ENCODE measurements around the gene AGXT.

Gene AGXT

GRCh38 chr2:240833724-240834285 is 34.8 kb upstream of the AGXT start:
- no peak for DNase-seq (ENCODE audit: extremely low spot score)
- TF ChIP-seq FOXM1 (IDR thresholded peaks at IDR 0.05; ENCODE audit: borderline replicate concordance) (no peak), ZNF384 (IDR thresholded peaks at IDR 0.05) (no peak), ARNT (IDR thresholded peaks at IDR 0.05) (no peak), CTBP1 (IDR thresholded peaks at IDR 0.05; ENCODE audit: borderline replicate concordance) (no peak), FOXA1 (IDR thresholded peaks at IDR 0.05) (no peak), ELF4 (IDR thresholded peaks at IDR 0.05) (no peak), L3MBTL2 (conservative IDR thresholded peaks at IDR 0.05) (no peak), SUZ12 (IDR thresholded peaks at IDR 0.05) (no peak), SP1 (IDR thresholded peaks at IDR 0.05) (no peak)
- ChIA-PET CTCF (no interaction called here), POLR2A (no interaction called here)

- CTCF ChIA-PET: no interaction called here
- POLR2A ChIA-PET: no interaction called here
- no peak for TF ChIP-seq PKNOX1 (IDR thresholded peaks at IDR 0.05)
- no peak for TF ChIP-seq TARDBP (IDR thresholded peaks at IDR 0.05)
- TF ChIP-seq CTBP1 (IDR thresholded peaks at IDR 0.05; ENCODE audit: borderline replicate concordance): no peak
- no peak for TF ChIP-seq HDGF (IDR thresholded peaks at IDR 0.05; ENCODE audit: borderline replicate concordance)
- TF ChIP-seq FOXA1 (IDR thresholded peaks at IDR 0.05): no peak
- no peak for TF ChIP-seq FOXK2 (IDR thresholded peaks at IDR 0.05)
- TF ChIP-seq SUZ12 (IDR thresholded peaks at IDR 0.05): no peak
- no peak for TF ChIP-seq LEF1 (IDR thresholded peaks at IDR 0.05; ENCODE audit: borderline replicate concordance)
- TF ChIP-seq L3MBTL2 (conservative IDR thresholded peaks at IDR 0.05): no peak
- no peak for TF ChIP-seq BHLHE40 (IDR thresholded peaks at IDR 0.05; ENCODE audit: borderline replicate concordance)
- no peak for TF ChIP-seq ELF4 (IDR thresholded peaks at IDR 0.05)
- no peak for TF ChIP-seq ZNF384 (IDR thresholded peaks at IDR 0.05)
- no peak for TF ChIP-seq ARNT (IDR thresholded peaks at IDR 0.05)
- TF ChIP-seq SP1 (IDR thresholded peaks at IDR 0.05): no peak
- no peak for TF ChIP-seq FOXM1 (IDR thresholded peaks at IDR 0.05; ENCODE audit: borderline replicate concordance)
- TF ChIP-seq NFRKB (IDR thresholded peaks at IDR 0.05): no peak
- DNase-seq (ENCODE audit: extremely low spot score): no peak
These were observed 34.1 kb upstream of the AGXT start for GRCh38 chr2:240834377-240834975.

GRCh38 chr2:240835528-240835927 is 33.1 kb upstream of the AGXT start:
- ChIA-PET POLR2A (no interaction called here), CTCF (no interaction called here)
- no peak for TF ChIP-seq HDGF (IDR thresholded peaks at IDR 0.05; ENCODE audit: borderline replicate concordance)
- no peak for TF ChIP-seq TARDBP (IDR thresholded peaks at IDR 0.05)
- TF ChIP-seq ARNT (IDR thresholded peaks at IDR 0.05): no peak
- no peak for TF ChIP-seq SP1 (IDR thresholded peaks at IDR 0.05)
- TF ChIP-seq ZNF384 (IDR thresholded peaks at IDR 0.05): no peak
- TF ChIP-seq CTBP1 (IDR thresholded peaks at IDR 0.05; ENCODE audit: borderline replicate concordance): no peak
- no peak for TF ChIP-seq NFRKB (IDR thresholded peaks at IDR 0.05)
- TF ChIP-seq L3MBTL2 (conservative IDR thresholded peaks at IDR 0.05): no peak
- no peak for DNase-seq (ENCODE audit: extremely low spot score)

GRCh38 chr2:240836781-240837467 is 31.7 kb upstream of the AGXT start:
- no peak for DNase-seq (ENCODE audit: extremely low spot score)
- POLR2A ChIA-PET: no interaction called here
- CTCF ChIA-PET: no interaction called here
- TF ChIP-seq BHLHE40 (IDR thresholded peaks at IDR 0.05; ENCODE audit: borderline replicate concordance) (no peak), SP1 (IDR thresholded peaks at IDR 0.05) (no peak), PKNOX1 (IDR thresholded peaks at IDR 0.05) (no peak), CTBP1 (IDR thresholded peaks at IDR 0.05; ENCODE audit: borderline replicate concordance) (no peak), HDGF (IDR thresholded peaks at IDR 0.05; ENCODE audit: borderline replicate concordance) (no peak), NFRKB (IDR thresholded peaks at IDR 0.05) (no peak), ARNT (IDR thresholded peaks at IDR 0.05) (no peak), L3MBTL2 (conservative IDR thresholded peaks at IDR 0.05) (no peak), FOXM1 (IDR thresholded peaks at IDR 0.05; ENCODE audit: borderline replicate concordance) (no peak)

GRCh38 chr2:240837621-240838020 is 31.0 kb upstream of the AGXT start:
- DNase-seq (ENCODE audit: extremely low spot score): no peak
- CTCF ChIA-PET: no interaction called here
- POLR2A ChIA-PET: no interaction called here
- TF ChIP-seq SP1 (IDR thresholded peaks at IDR 0.05): no peak
- TF ChIP-seq ZNF384 (IDR thresholded peaks at IDR 0.05): no peak
- no peak for TF ChIP-seq BHLHE40 (IDR thresholded peaks at IDR 0.05; ENCODE audit: borderline replicate concordance)
- TF ChIP-seq LEF1 (IDR thresholded peaks at IDR 0.05; ENCODE audit: borderline replicate concordance): no peak
- no peak for TF ChIP-seq FOXM1 (IDR thresholded peaks at IDR 0.05; ENCODE audit: borderline replicate concordance)
- TF ChIP-seq SUZ12 (IDR thresholded peaks at IDR 0.05): no peak
- TF ChIP-seq L3MBTL2 (conservative IDR thresholded peaks at IDR 0.05): no peak
- TF ChIP-seq ELF4 (IDR thresholded peaks at IDR 0.05): no peak
- TF ChIP-seq HDGF (IDR thresholded peaks at IDR 0.05; ENCODE audit: borderline replicate concordance): no peak
- TF ChIP-seq FOXK2 (IDR thresholded peaks at IDR 0.05): no peak
- no peak for TF ChIP-seq NFRKB (IDR thresholded peaks at IDR 0.05)

All from HEK293T (cell line).